IMR-90 (cell line): Measurements from ENCODE around the gene VRK2. TPM values are rescaled to one million over a fixed set of nuclear protein-coding genes. Genes with fewer than 3 reads are reported as not detected.

ENCODE experiments used
- ATAC-seq: fragments of 200-7000 bp; cut with Tn5 transposase; 2 replicates; pipeline ENCODE4 v1.9.1; 2020; ENCODE audit warnings: low read depth, mild to moderate bottlenecking, moderate library complexity
- BruUV-seq: library from RNA; stranded (reverse); fragments of 400-500 nt; replicated peaks from 2 replicates; lab custom pipeline; 2021; lab: Mats Ljungman, UMichigan
- CTCF ChIA-PET: fragments of 300-600 bp; formaldehyde crosslinking; extraction: SDS; loops from one replicate; lab custom pipeline; 2021; ENCODE audit warnings: antibody characterized with exemption; lab: Yijun Ruan, JAX
- POLR2A ChIA-PET: fragments of 300-600 bp; sonication (Branson Sonifier 250); formaldehyde crosslinking; loops from one replicate; lab custom pipeline; 2022; ENCODE audit warnings: antibody characterized with exemption; ENCODE audit not compliant: unreplicated experiment; lab: Charles Lee
- DNase-seq: peaks from one replicate; pipeline ENCODE4 v3.0.0; 2013
- H2AFZ ChIP-seq: replicated peaks from 2 replicates; pipeline ENCODE3; 2013; ENCODE audit warnings: low read length, mild to moderate bottlenecking; ENCODE audit not compliant: poor library complexity
- H2AK5ac ChIP-seq: 2 replicates; pipeline ENCODE4 v1.6.1; 2013; ENCODE audit warnings: low read depth, low read length, inconsistent platforms
- H2AK9ac ChIP-seq: replicated peaks from 2 replicates; pipeline ENCODE3; 2013; ENCODE audit warnings: mild to moderate bottlenecking, low read depth, low read length, moderate library complexity; ENCODE audit not compliant: poor library complexity
- H2BK120ac ChIP-seq: 2 replicates; pipeline ENCODE4 v1.6.1; 2013; ENCODE audit warnings: low read depth, low read length, inconsistent platforms
- H2BK15ac ChIP-seq: 3 replicates; pipeline ENCODE4 v1.6.1; 2013; ENCODE audit warnings: low read depth, low read length, inconsistent platforms
- H2BK20ac ChIP-seq: 2 replicates; pipeline ENCODE4 v1.6.1; 2013; ENCODE audit warnings: low read depth, mild to moderate bottlenecking, inconsistent platforms, low read length, moderate library complexity
- H2BK5ac ChIP-seq: 2 replicates; pipeline ENCODE4 v1.6.1; 2013; ENCODE audit warnings: mild to moderate bottlenecking, low read depth, low read length, inconsistent platforms; ENCODE audit not compliant: poor library complexity, severe bottlenecking
- H3K14ac ChIP-seq: replicated peaks from 2 replicates; pipeline ENCODE4 v1.6.1; 2013; ENCODE audit warnings: low read depth, low read length, inconsistent platforms
- H3K18ac ChIP-seq: 2 replicates; pipeline ENCODE4 v1.6.1; 2013; ENCODE audit warnings: low read depth, low read length, control low read depth
- H3K23ac ChIP-seq: 2 replicates; pipeline ENCODE4 v1.6.1; 2013; ENCODE audit warnings: low read depth, low read length, inconsistent platforms
- H3K27ac ChIP-seq: 2 replicates; pipeline ENCODE4 v1.5.1; 2013; ENCODE audit warnings: mild to moderate bottlenecking, control low read depth, low read length; ENCODE audit not compliant: insufficient read depth
- H3K27me3 ChIP-seq: 2 replicates; pipeline ENCODE4 v1.6.1; 2013; ENCODE audit warnings: low read length; ENCODE audit not compliant: control insufficient read depth, insufficient read depth
- H3K36me3 ChIP-seq: 2 replicates; pipeline ENCODE4 v1.6.1; 2013; ENCODE audit warnings: low read length, mixed read lengths; ENCODE audit not compliant: control insufficient read depth, insufficient read depth
- H3K4ac ChIP-seq: 2 replicates; pipeline ENCODE4 v1.6.1; 2013; ENCODE audit warnings: low read depth, low read length, inconsistent platforms
- H3K4me1 ChIP-seq: 2 replicates; pipeline ENCODE4 v1.6.1; 2013; ENCODE audit warnings: low read length, mixed read lengths; ENCODE audit not compliant: control insufficient read depth, insufficient read depth
- H3K4me2 ChIP-seq: 2 replicates; pipeline ENCODE4 v1.6.1; 2013; ENCODE audit warnings: low read depth, mild to moderate bottlenecking, control low read depth, low read length, moderate library complexity
- H3K4me3 ChIP-seq: 2 replicates; pipeline ENCODE4 v1.5.1; 2013; ENCODE audit warnings: low read depth, mild to moderate bottlenecking, control low read depth, low read length, moderate library complexity; ENCODE audit not compliant: insufficient read depth
- H3K56ac ChIP-seq: 2 replicates; pipeline ENCODE4 v1.6.1; 2013; ENCODE audit warnings: low read length, inconsistent platforms; ENCODE audit not compliant: insufficient read depth; ENCODE audit errors: extremely low read depth
- H3K79me1 ChIP-seq, 2 experiments: 2 replicates each; pipeline ENCODE4 v1.6.1; 2013; ENCODE audit warnings: low read length in 2 of 2, inconsistent platforms in 1 of 2, low read depth in 1 of 2
- H3K9ac ChIP-seq: 2 replicates; pipeline ENCODE4 v1.6.1; 2013; ENCODE audit warnings: low read depth, low read length, control low read depth
- H3K9me1 ChIP-seq: 2 replicates; pipeline ENCODE4 v1.6.1; 2013; ENCODE audit warnings: low read length, inconsistent platforms; ENCODE audit not compliant: insufficient read depth
- H3K9me3 ChIP-seq: 2 replicates; pipeline ENCODE4 v1.6.1; 2013; ENCODE audit warnings: low read length; ENCODE audit not compliant: control insufficient read depth, insufficient read depth
- H4K20me1 ChIP-seq: 2 replicates; pipeline ENCODE4 v1.6.1; 2013; ENCODE audit warnings: low read length, inconsistent platforms; ENCODE audit not compliant: insufficient read depth
- H4K5ac ChIP-seq: 2 replicates; pipeline ENCODE4 v1.6.1; 2013; ENCODE audit warnings: mild to moderate bottlenecking, low read depth, low read length, control low read depth
- H4K8ac ChIP-seq, 2 experiments: 2 replicates each; pipeline ENCODE4 v1.6.1; 2013; ENCODE audit warnings: low read depth in 2 of 2, low read length in 2 of 2, control low read depth in 1 of 2, inconsistent platforms in 1 of 2
- H4K91ac ChIP-seq: 2 replicates; pipeline ENCODE4 v1.6.1; 2013; ENCODE audit warnings: low read depth, low read length, inconsistent platforms; ENCODE audit not compliant: insufficient read depth
- BHLHE40 ChIP-seq: fragments of 150-350 bp; IDR thresholded peaks from 2 replicates; pipeline ENCODE4 v1.6.1; 2016; ENCODE audit warnings: mild to moderate bottlenecking, low read depth, low read length
- CHD1 ChIP-seq: IDR thresholded peaks from 2 replicates; pipeline ENCODE4 v1.6.1; 2012; ENCODE audit warnings: low read depth, low read length, improper control_type of control experiment
- FOS ChIP-seq: fragments of 150-350 bp; IDR thresholded peaks from 2 replicates; pipeline ENCODE4 v1.6.1; 2016; ENCODE audit warnings: low read depth, low read length
- MAZ ChIP-seq: IDR thresholded peaks from 2 replicates; pipeline ENCODE4 v1.6.1; 2012; ENCODE audit warnings: low read depth, mild to moderate bottlenecking, low read length, improper control_type of control experiment, moderate library complexity, borderline replicate concordance
- NFE2L2 ChIP-seq: fragments of 150-350 bp; IDR thresholded peaks from 2 replicates; pipeline ENCODE4 v1.6.1; 2016; ENCODE audit warnings: low read depth, mild to moderate bottlenecking, low read length
- RAD21 ChIP-seq: IDR thresholded peaks from 2 replicates; pipeline ENCODE4 v1.6.1; 2012; ENCODE audit warnings: low read length, improper control_type of control experiment
- RFX5 ChIP-seq: IDR thresholded peaks from 2 replicates; pipeline ENCODE4 v1.8.0; 2012; ENCODE audit warnings: low read depth, mild to moderate bottlenecking, low read length, moderate library complexity
- SMC3 ChIP-seq: fragments of 150-350 bp; IDR thresholded peaks from 2 replicates; pipeline ENCODE4 v1.6.1; 2016; ENCODE audit warnings: low read depth, mild to moderate bottlenecking, antibody characterized with exemption, low read length, moderate library complexity
- WGBS, 2 experiments: methylation state at CpG; one replicate each; pipeline versions ENCODE4 v1.1.5 to v1.1.7; 2013; ENCODE audit warnings: missing lambda C conversion rate in 2 of 2; ENCODE audit not compliant: insufficient read length in 1 of 2; ENCODE audit errors: extremely low coverage in 2 of 2; 5-methylcytosine and 5-hydroxymethylcytosine counted together
- dilution Hi-C: fragments of 300-500 bp; cut with HindIII; formaldehyde crosslinking; loops from one replicate; pipeline ENCODE4 v1.14.3; 2018; ENCODE audit warnings: low sequenced_read_pairs; ENCODE audit not compliant: unreplicated experiment
- in situ Hi-C: fragments of 300-500 bp; cut with MboI; formaldehyde crosslinking; loops from 3 replicates; pipeline ENCODE4 v1.14.3; 2019; ENCODE audit warnings: low sequenced_read_pairs, inconsistent platforms, mixed read lengths
- intact Hi-C: fragments of 100-400 bp; cut with micrococcal nuclease; formaldehyde crosslinking; loops from 2 replicates; pipeline ENCODE4 v1.10.0; 2022
- polyA plus RNA-seq, 3 experiments: library from polyadenylated mRNA; depleted of rRNA; stranded (reverse); fragments of >200 nt; gene quantifications; 2 replicates each; pipeline ENCODE4 v1.2.3, GENCODE V29; 2012; ENCODE audit warnings: low replicate concordance in 1 of 3
- total RNA-seq: library from RNA; depleted of rRNA; stranded (reverse); fragments of >200 nt; gene quantifications from 2 replicates; pipeline ENCODE4 v1.2.3, GENCODE V29; 2012
- TF ChIP-seq, protein P1 (sequence below): fragments of 150-350 bp; IDR thresholded peaks from 2 replicates; pipeline ENCODE4 v1.6.1; 2016; ENCODE audit warnings: low read depth, mild to moderate bottlenecking, low read length, moderate library complexity, borderline replicate concordance

VRK2 gene
- total and polyA plus RNA-seq, 2 of the 4 experiments (the other 2 are of a cell fraction): 12.2 to 22.8 TPM

DNA sequence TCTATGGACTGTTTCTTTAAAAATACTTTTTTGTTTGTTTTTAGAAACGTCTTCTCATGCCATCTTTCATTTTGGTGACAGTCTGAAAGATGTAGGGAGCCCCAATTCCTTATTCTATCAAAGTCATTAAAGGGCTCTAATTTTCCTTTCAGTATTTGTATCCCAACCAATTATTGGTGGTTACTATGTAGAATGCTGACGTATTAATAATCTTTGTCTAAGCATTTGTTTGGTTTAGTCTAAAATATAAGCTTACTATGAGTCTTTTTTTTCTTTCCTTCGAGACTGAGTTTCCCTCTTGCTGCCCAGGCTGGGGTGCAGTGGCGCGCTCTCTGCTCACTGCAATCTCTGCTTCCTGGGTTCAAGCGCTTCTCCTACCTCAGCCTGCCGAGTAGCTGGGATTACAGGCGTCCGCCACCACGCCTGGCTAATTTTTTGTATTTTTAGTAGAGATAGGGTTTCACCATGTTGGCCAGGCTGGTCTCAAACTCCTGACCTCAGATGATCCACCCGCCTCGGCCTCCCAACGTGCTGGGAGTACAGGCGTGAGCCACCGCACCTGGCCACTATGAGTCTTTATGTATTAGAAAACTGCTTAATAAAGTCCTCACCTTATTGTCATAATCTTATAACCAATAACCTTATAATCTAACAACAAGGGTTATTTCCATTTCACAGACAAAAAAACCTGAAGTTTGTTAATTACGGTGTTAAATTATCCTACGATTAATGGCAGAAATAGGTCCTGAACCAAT is 849 bp upstream of the VRK2 start:
- BruUV-seq: no TSS peak
- CTCF ChIA-PET: interaction anchor here (1.0 to 1.1 kb wide), 3 partner anchors 9 to 14 kb away, joined by 3 read pairs; no protein-coding TSS in a partner anchor
- peak overlapping the region; percentile 86 for H3K27ac ChIP-seq

More for the DNA sequence above, 849 bp upstream of the VRK2 start:
- H3K9me3 ChIP-seq: no peaks in the 10 kb centered on the region
- H2AFZ ChIP-seq: peak overlapping the region; percentile 95
- peak overlapping the region; percentile 73 for H2BK5ac ChIP-seq
- intact Hi-C loops (loop anchor here (1.0 to 10.0 kb wide), 3 partner anchors 62 to 399 kb away; no protein-coding TSS in a partner anchor), in situ Hi-C loops (no loop called here), dilution Hi-C loops (no loop called here)
- H4K5ac ChIP-seq: peak overlapping the region; percentile 98
- H4K91ac ChIP-seq: peak overlapping the region; percentile 86
- POLR2A ChIA-PET: interaction anchor here (0.5 kb wide), 1 partner anchor 578 kb away, joined by 3 read pairs; no protein-coding TSS in a partner anchor
- TF ChIP-seq NFE2L2 (no peak), RAD21 (no peak), FOS (no peak), RFX5 (no peak), CHD1 (no peak), MAZ (no peak), SMC3 (no peak), BHLHE40 (no peak)
- TF ChIP-seq, protein P1, sequence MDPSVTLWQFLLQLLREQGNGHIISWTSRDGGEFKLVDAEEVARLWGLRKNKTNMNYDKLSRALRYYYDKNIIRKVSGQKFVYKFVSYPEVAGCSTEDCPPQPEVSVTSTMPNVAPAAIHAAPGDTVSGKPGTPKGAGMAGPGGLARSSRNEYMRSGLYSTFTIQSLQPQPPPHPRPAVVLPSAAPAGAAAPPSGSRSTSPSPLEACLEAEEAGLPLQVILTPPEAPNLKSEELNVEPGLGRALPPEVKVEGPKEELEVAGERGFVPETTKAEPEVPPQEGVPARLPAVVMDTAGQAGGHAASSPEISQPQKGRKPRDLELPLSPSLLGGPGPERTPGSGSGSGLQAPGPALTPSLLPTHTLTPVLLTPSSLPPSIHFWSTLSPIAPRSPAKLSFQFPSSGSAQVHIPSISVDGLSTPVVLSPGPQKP: no peak
- H3K79me1 ChIP-seq: peaks cover 7 to 22% of the 10 kb centered on the region in 2 experiments; a peak in 3 of 4 replicates
- H2BK20ac ChIP-seq: peak overlapping the region; percentile 58; the same call in 1 of the 2 replicates
- no peaks in the 10 kb centered on the region for H3K27me3 ChIP-seq
- H3K4me1 ChIP-seq: peaks cover 2% of the 10 kb centered on the region; the same call in 1 of the 2 replicates
- peak overlapping the region; percentile 67; the same call in 1 of the 3 replicates for H2BK15ac ChIP-seq
- ATAC-seq (no peak), DNase-seq (no peak)
- peak overlapping the region; percentile 83 for H2AK9ac ChIP-seq
- peak overlapping the region; percentile 95 for H3K14ac ChIP-seq
- H3K4me2 ChIP-seq: peak overlapping the region; percentile 97
- H3K23ac ChIP-seq: peak overlapping the region; percentile 91
- peak overlapping the region; percentile 82 for H3K56ac ChIP-seq
- peak overlapping the region; percentile 91 for H3K4ac ChIP-seq
- H3K36me3 ChIP-seq: no peaks in the 10 kb centered on the region
- peak overlapping the region; percentile 93 for H2BK120ac ChIP-seq
- peak overlapping the region; percentile 98 for H3K9ac ChIP-seq
- no CpG with 5 or more reads among the region's 17 CpGs for WGBS, 2 experiments
- peak overlapping the region; percentile 84 to 96 for H4K8ac ChIP-seq
- H4K20me1 ChIP-seq: no peaks in the 10 kb centered on the region
- H3K18ac ChIP-seq: peak overlapping the region; percentile 89; the same call in 1 of the 2 replicates
- H2AK5ac ChIP-seq: no peak overlapping the region
- H3K4me3 ChIP-seq: peak overlapping the region; percentile 84
- H3K9me1 ChIP-seq: no peaks in the 10 kb centered on the region
